Epithelial cell of proximal tubule (primary cell): ENCODE data around the gene ARHGEF33. TPM values are rescaled to one million over a fixed set of nuclear protein-coding genes. Genes with fewer than 3 reads are reported as not detected.
"Not testable (repeated sequence)": the region's sequence is repeated elsewhere in the genome, so short reads cannot be mapped to it uniquely, and the experiment has no call there.

Experiments used
- DNase-seq: peaks from one replicate; pipeline ENCODE4 v3.0.0-alpha.2; 2011; ENCODE audit warnings: low read depth
- H3K4me3 ChIP-seq: 2 replicates; pipeline ENCODE4 v1.5.1; 2011; ENCODE audit warnings: low read depth, mild to moderate bottlenecking, low read length
- CTCF ChIP-seq: conservative IDR thresholded peaks from 2 replicates; pipeline ENCODE4 v1.5.1; 2012; ENCODE audit warnings: low read depth, mild to moderate bottlenecking, low read length
- total RNA-seq: library from RNA; depleted of rRNA; stranded (reverse); fragments of >200 nt; gene quantifications from 2 replicates; pipeline ENCODE4 v1.2.3, GENCODE V29; 2015

ARHGEF33 gene
- total RNA-seq, 1 donor from 2014 or later, result under 0.01 TPM

GRCh38 chr2:38930600-38930999 lies 40.9 kb downstream of the ARHGEF33 start:
- TF ChIP-seq CTCF, result no peak
- DNase-seq, result no peak
- no peak overlapping the region for H3K4me3 ChIP-seq

GRCh38 chr2:38932586-38932985 lies 42.9 kb downstream of the ARHGEF33 start:
- TF ChIP-seq CTCF, result no peak
- no peak overlapping the region for H3K4me3 ChIP-seq
- no peak for DNase-seq

GRCh38 chr2:38933653-38934052 lies 44.0 kb downstream of the ARHGEF33 start:
- DNase-seq, result no peak
- TF ChIP-seq CTCF, result no peak
- no peak overlapping the region for H3K4me3 ChIP-seq

GRCh38 chr2:38934742-38935141 lies 45.1 kb downstream of the ARHGEF33 start:
- no peak overlapping the region for H3K4me3 ChIP-seq
- DNase-seq, result no peak
- TF ChIP-seq CTCF, result no peak

- H3K4me3 ChIP-seq, result no peak overlapping the region
- no peak for DNase-seq
- TF ChIP-seq CTCF, result no peak
Measured at GRCh38 chr2:38935568-38936172, 46.0 kb downstream of the ARHGEF33 start.

GRCh38 chr2:38936516-38936915 lies 46.8 kb downstream of the ARHGEF33 start:
- H3K4me3 ChIP-seq, DNase-seq: not testable (repeated sequence)

GRCh38 chr2:38937548-38937947 lies 47.9 kb downstream of the ARHGEF33 start:
- no peak overlapping the region for H3K4me3 ChIP-seq
- no peak for TF ChIP-seq CTCF
- no peak for DNase-seq
